SK-N-SH (cell line): Measurements from ENCODE around the gene RNF144B. TPM values are rescaled to one million over a fixed set of nuclear protein-coding genes. Genes with fewer than 3 reads are reported as not detected.

ENCODE experiments used
- CTCF ChIA-PET: fragments of 300-600, 350-600 bp; formaldehyde crosslinking; extraction: SDS; loops from one replicate; lab custom pipeline; 2021; lab: Yijun Ruan, JAX
- POLR2A ChIA-PET: fragments of 350-600 bp; sonication (Branson Sonifier 250); formaldehyde crosslinking; extraction: SDS; loops from one replicate; lab custom pipeline; 2020; ENCODE audit warnings: antibody characterized with exemption, inconsistent platforms; lab: Yijun Ruan, JAX
- DNase-seq: peaks from one replicate; pipeline ENCODE4 v3.0.0; 2012
- H2AFZ ChIP-seq: fragments of 200-600 bp; sonication (generic); 2 replicates; pipeline ENCODE4 v1.8.1; 2016; ENCODE audit warnings: antibody characterized with exemption, mild to moderate bottlenecking, low read depth
- H3F3A ChIP-seq: fragments of 200-600 bp; sonication (generic); replicated peaks from 2 replicates; pipeline ENCODE3; 2016; ENCODE audit warnings: antibody characterized with exemption, mild to moderate bottlenecking; ENCODE audit not compliant: insufficient read depth
- H3K27ac ChIP-seq, 2 experiments: fragments of 200-500 bp in 1 of 2; fragments of 200-600 bp in 1 of 2; sonication (Bioruptor generic) in 1 of 2; sonication (generic), shearing (Covaris generic) in 1 of 2; 2 replicates each; pipeline versions ENCODE4 v1.5.1 to v1.6.1; 2014 to 2016; ENCODE audit warnings: low read depth in 2 of 2, inconsistent platforms in 1 of 2, low read length in 1 of 2, mild to moderate bottlenecking in 1 of 2, mixed read lengths in 1 of 2
- H3K27me3 ChIP-seq: fragments of 200-600 bp; sonication (generic), shearing (Covaris generic); 2 replicates; pipeline ENCODE4 v1.6.1; 2016; ENCODE audit warnings: mixed run types; ENCODE audit not compliant: insufficient read depth
- H3K36me3 ChIP-seq, 2 experiments: fragments of 200-500 bp in 1 of 2; fragments of 200-600 bp in 1 of 2; sonication (Bioruptor generic) in 1 of 2; sonication (generic) in 1 of 2; replicated peaks in 1 of 2; 2 replicates each; pipeline versions ENCODE3 to v1.5.1; 2014 to 2016; ENCODE audit warnings: low read length in 1 of 2, mild to moderate bottlenecking in 1 of 2; ENCODE audit not compliant: insufficient read depth in 2 of 2, control insufficient read depth in 1 of 2
- H3K4me1 ChIP-seq, 2 experiments: fragments of 200-500 bp in 1 of 2; fragments of 200-600 bp in 1 of 2; sonication (Bioruptor generic) in 1 of 2; sonication (generic), shearing (Covaris generic) in 1 of 2; 2 replicates each; pipeline versions ENCODE4 v1.5.1 to v1.6.1; 2014 to 2016; ENCODE audit warnings: low read depth in 1 of 2, low read length in 1 of 2, mixed run types in 1 of 2; ENCODE audit not compliant: insufficient read depth in 2 of 2, control insufficient read depth in 1 of 2
- H3K4me2 ChIP-seq: fragments of 200-600 bp; sonication (generic), shearing (Covaris generic); 2 replicates; pipeline ENCODE4 v1.6.1; 2017; ENCODE audit warnings: mixed run types
- H3K4me3 ChIP-seq, 2 experiments: fragments of 200-500 bp in 1 of 2; fragments of 200-600 bp in 1 of 2; sonication (Bioruptor generic) in 1 of 2; sonication (generic), shearing (Covaris generic) in 1 of 2; 2 replicates each; pipeline versions ENCODE4 v1.5.1 to v1.8.1; 2014 to 2016; ENCODE audit warnings: low read depth in 2 of 2, inconsistent platforms in 1 of 2, low read length in 1 of 2, mild to moderate bottlenecking in 1 of 2, mixed read lengths in 1 of 2, moderate library complexity in 1 of 2
- H3K79me2 ChIP-seq: fragments of 200-600 bp; sonication (generic); 2 replicates; pipeline ENCODE4 v1.8.1; 2017; ENCODE audit warnings: mild to moderate bottlenecking; ENCODE audit not compliant: insufficient read depth
- H3K9ac ChIP-seq: fragments of 200-600 bp; sonication (generic); 2 replicates; pipeline ENCODE4 v1.6.1; 2017; ENCODE audit warnings: mixed run types
- H3K9me2 ChIP-seq: fragments of 200-600 bp; sonication (generic); 2 replicates; pipeline ENCODE4 v1.6.1; 2017; ENCODE audit warnings: mixed run types
- H3K9me3 ChIP-seq: fragments of 200-600 bp; sonication (generic); 2 replicates; pipeline ENCODE4 v1.6.1; 2017; ENCODE audit warnings: mixed run types, mild to moderate bottlenecking, moderate library complexity
- H4K20me1 ChIP-seq: fragments of 200-600 bp; sonication (generic); 2 replicates; pipeline ENCODE4 v1.6.1; 2017; ENCODE audit warnings: mild to moderate bottlenecking, mixed run types; ENCODE audit not compliant: insufficient read depth
- CTCF ChIP-seq: fragments of 200-600 bp; sonication (generic); IDR thresholded peaks from 2 replicates; pipeline ENCODE4 v1.6.1; 2017; ENCODE audit warnings: antibody characterized with exemption, mild to moderate bottlenecking, moderate library complexity
- EP300 ChIP-seq, 2 experiments: IDR thresholded peaks; 2 replicates each; pipeline versions ENCODE4 v1.4.0 to v1.6.1; 2012; ENCODE audit warnings: borderline replicate concordance in 1 of 2, low read depth in 1 of 2, low read length in 1 of 2
- FOXJ3 ChIP-seq: sonication (generic); formaldehyde crosslinking; IDR thresholded peaks from 2 replicates; pipeline ENCODE4 v1.5.1; 2020; ENCODE audit warnings: mild to moderate bottlenecking, missing genetic modification reagents
- GABPA ChIP-seq: IDR thresholded peaks from 2 replicates; pipeline ENCODE4 v1.4.0; 2012; ENCODE audit warnings: low read depth, mild to moderate bottlenecking
- GATA2 ChIP-seq: sonication (generic); formaldehyde crosslinking; IDR thresholded peaks from 2 replicates; pipeline ENCODE4 v1.5.0; 2020; ENCODE audit warnings: mild to moderate bottlenecking, missing genetic modification reagents
- IRF3 ChIP-seq: fragments of 150-350 bp; IDR thresholded peaks from 2 replicates; pipeline ENCODE4 v1.6.1; 2016; ENCODE audit warnings: mild to moderate bottlenecking, low read depth, low read length
- JUND ChIP-seq: IDR thresholded peaks from 2 replicates; pipeline ENCODE4 v1.4.0; 2012
- MAX ChIP-seq: IDR thresholded peaks from 2 replicates; pipeline ENCODE4 v1.4.0; 2012; ENCODE audit warnings: low read depth
- MXI1 ChIP-seq: IDR thresholded peaks from 2 replicates; pipeline ENCODE4 v1.6.1; 2012; ENCODE audit warnings: mild to moderate bottlenecking, low read depth, low read length, improper control_type of control experiment
- NFIC ChIP-seq: IDR thresholded peaks from 2 replicates; pipeline ENCODE4 v1.4.0; 2012; ENCODE audit warnings: borderline replicate concordance
- NRF1 ChIP-seq: IDR thresholded peaks from 2 replicates; pipeline ENCODE4 v1.6.1; 2012; ENCODE audit warnings: low read depth, mild to moderate bottlenecking, low read length
- POLR2AphosphoS5 ChIP-seq: IDR thresholded peaks from 2 replicates; pipeline ENCODE4 v1.6.1; 2012; ENCODE audit warnings: low read depth, low read length
- RAD21 ChIP-seq: IDR thresholded peaks from 2 replicates; pipeline ENCODE4 v1.6.1; 2012; ENCODE audit warnings: mild to moderate bottlenecking, low read length
- REST ChIP-seq: IDR thresholded peaks from 2 replicates; pipeline ENCODE4 v1.6.1; 2012; ENCODE audit warnings: mild to moderate bottlenecking, low read depth, low read length, moderate library complexity
- RFX5 ChIP-seq: IDR thresholded peaks from 2 replicates; pipeline ENCODE4 v1.6.1; 2012; ENCODE audit warnings: mild to moderate bottlenecking, improper control_type of control experiment, low read length
- SIN3A ChIP-seq: IDR thresholded peaks from 2 replicates; pipeline ENCODE4 v1.6.1; 2012; ENCODE audit warnings: low read depth, mild to moderate bottlenecking, low read length, moderate library complexity, borderline replicate concordance
- TAF1 ChIP-seq: IDR thresholded peaks from 2 replicates; pipeline ENCODE4 v1.6.1; 2012; ENCODE audit warnings: low read depth, mild to moderate bottlenecking, low read length, moderate library complexity, borderline replicate concordance
- TCF12 ChIP-seq: IDR thresholded peaks from 2 replicates; pipeline ENCODE4 v1.4.0; 2012
- USF1 ChIP-seq: IDR thresholded peaks from 2 replicates; pipeline ENCODE4 v1.4.0; 2012; ENCODE audit warnings: low read depth, borderline replicate concordance
- ZBTB33 ChIP-seq: IDR thresholded peaks from 2 replicates; pipeline ENCODE4 v1.4.0; 2012; ENCODE audit warnings: low read depth, borderline replicate concordance
- WGBS: methylation state at CpG from one replicate; pipeline ENCODE4 v1.1.6; 2017; ENCODE audit warnings: low lambda C conversion rate; 5-methylcytosine and 5-hydroxymethylcytosine counted together
- polyA plus RNA-seq, 3 experiments: library from polyadenylated mRNA; depleted of rRNA; stranded (reverse); fragments of >200 nt; gene quantifications; 2 replicates each; pipeline ENCODE4 v1.2.3, GENCODE V29; 2012

The RNF144B gene
- polyA plus RNA-seq, 1 of the 3 experiments (the other 2 are of a cell fraction) = 1.2 TPM

GRCh38 chr6:18495236-18495635 lies 108.1 kb downstream of the RNF144B start:
- H3K9me3 ChIP-seq = no peaks in the 10 kb centered on the region
- H3K36me3 ChIP-seq = no peaks in the 10 kb centered on the region
- no peaks in the 10 kb centered on the region for H4K20me1 ChIP-seq
- TF ChIP-seq CTCF (no peak), MXI1 (no peak), NFIC (no peak), ZBTB33 (no peak), TCF12 (no peak), GABPA (no peak), JUND (no peak), TAF1 (no peak), GATA2 (CRISPR knock-in tag) (no peak), FOXJ3 (CRISPR knock-in tag) (no peak), SIN3A (no peak), EP300 (IDR thresholded peaks at IDR 0.05; ENCODE audit: borderline replicate concordance in 1 of 2, low read depth in 1 of 2, low read length in 1 of 2) (no peak), RAD21 (no peak), IRF3 (no peak), POLR2AphosphoS5 (no peak), RFX5 (no peak), USF1 (no peak), REST (no peak), NRF1 (no peak), MAX (no peak)
- no peaks in the 10 kb centered on the region for H3K4me1 ChIP-seq
- H3K4me3 ChIP-seq = no peak overlapping the region
- H3K27me3 ChIP-seq = no peaks in the 10 kb centered on the region
- H3K9me2 ChIP-seq = no peaks in the 10 kb centered on the region
- POLR2A ChIA-PET = no interaction called here
- H3K4me2 ChIP-seq = no peak overlapping the region
- DNase-seq = no peak
- CTCF ChIA-PET = interaction anchor here (1.0 kb wide), 1 partner anchor 8 kb away, joined by 5 read pairs; no protein-coding TSS in a partner anchor
- H3K27ac ChIP-seq = no peak overlapping the region
- no peaks in the 10 kb centered on the region for H3F3A ChIP-seq
- H3K79me2 ChIP-seq = no peaks in the 10 kb centered on the region
- WGBS = 53% methylated on average over 2 of the region's 2 CpGs
- no peak overlapping the region for H2AFZ ChIP-seq
- no peak overlapping the region for H3K9ac ChIP-seq
